ENCODE results near the gene TTLL11. TPM values are rescaled to one million over a fixed set of nuclear protein-coding genes. Genes with fewer than 3 reads are reported as not detected.
A peak's percentile ranks its signal among the peaks of the same experiment; 100 is the strongest.

TTLL11 gene
- total and polyA plus RNA-seq, 2 of the 8 experiments (the other 6 are each of a cell fraction or from before 2014, with no cell fraction given): 0.56 to 0.80 TPM

DNA sequence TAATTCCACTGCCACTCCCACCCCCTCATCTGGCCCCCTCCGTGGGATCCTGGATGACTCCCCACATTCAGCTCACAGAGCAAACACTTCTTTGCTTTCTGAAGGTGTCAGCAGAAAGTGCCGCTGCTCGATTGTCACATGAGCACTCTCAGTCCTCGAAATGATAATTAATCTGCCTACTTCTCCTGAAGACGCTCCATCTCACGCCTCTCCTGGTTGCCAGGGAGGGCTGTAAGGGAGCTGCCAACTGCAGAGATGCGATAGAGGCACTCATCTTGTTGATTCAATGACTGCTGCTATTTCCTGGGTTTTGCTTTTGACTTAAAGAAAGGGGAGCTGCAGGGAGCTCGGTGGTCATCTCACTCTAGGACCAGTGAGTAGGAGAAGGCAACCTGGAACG is 235.2 kb downstream of the TTLL11 start:
- WGBS, 2 experiments (ENCODE audit: extremely low coverage in 1 of 2, insufficient coverage in 1 of 2, insufficient read length in 1 of 2, insufficient replicate concordance in 2 of 2, low coverage in 1 of 2, low lambda C conversion rate in 2 of 2, missing lambda C conversion rate in 1 of 2): 89% methylated on average over 9 of the region's 9 CpGs; no CpG with 5 or more reads in 1 of the 2 experiments
- POLR2A ChIA-PET (ENCODE audit: partially characterized antibody): no interaction called here
- Histone ChIP-seq H3K4ac (replicated peaks; ENCODE audit: insufficient read length, low read depth, low read length) (no peak overlapping the region), H3K27ac (ENCODE audit: low read depth, low read length) (no peak overlapping the region), H2BK120ac (replicated peaks; ENCODE audit: low read depth, low read length) (no peak overlapping the region), H3K56ac (replicated peaks; ENCODE audit: insufficient read length, low read depth, low read length) (no peak overlapping the region), H3K79me1 (ENCODE audit: low read depth, low read length) (no peaks in the 10 kb centered on the region), H3K23ac (ENCODE audit: insufficient read length) (no peak overlapping the region), H3K14ac (ENCODE audit: insufficient read length) (no peak overlapping the region), H2AK5ac (ENCODE audit: low read depth, low read length) (no peak overlapping the region), H2AFZ (ENCODE audit: low read length) (no peak overlapping the region), H3K4me1 (replicated peaks in 1 of 4; ENCODE audit: control insufficient read depth in 3 of 4, insufficient read depth in 4 of 4, low read length in 3 of 4) (peaks cover 0 to 2% (median 2%) of the 10 kb centered on the region in 4 experiments; a peak in 4 of 7 replicates), H4K20me1 (replicated peaks in 1 of 2; ENCODE audit: control insufficient read depth in 1 of 2, insufficient read depth in 2 of 2, low read length in 2 of 2) (no peaks in the 10 kb centered on the region), H3K4me3 (ENCODE audit: extremely low read depth in 1 of 4, insufficient read depth in 2 of 4, low read depth in 3 of 4, low read length in 4 of 4) (no peak overlapping the region), H3K23me2 (ENCODE audit: low read depth, low read length) (no peaks in the 10 kb centered on the region), H3K9me3 (ENCODE audit: insufficient read depth in 2 of 2, low read depth in 1 of 2, low read length in 1 of 2) (no peaks in the 10 kb centered on the region), H4K5ac (ENCODE audit: insufficient read length, low read depth, low read length) (no peak overlapping the region), H3K79me2 (ENCODE audit: control insufficient read depth in 1 of 2, insufficient read depth in 2 of 2, low read length in 2 of 2) (no peaks in the 10 kb centered on the region), H4K91ac (replicated peaks; ENCODE audit: insufficient read length, low read length) (no peak overlapping the region), H4K8ac (ENCODE audit: extremely low read depth, insufficient read depth, low read length) (no peak overlapping the region), H2BK20ac (ENCODE audit: low read length) (no peak overlapping the region), H3K27me3 (replicated peaks in 1 of 4; ENCODE audit: control insufficient read depth in 3 of 4, extremely low read depth in 1 of 4, insufficient read depth in 3 of 4, low read length in 3 of 4) (no peaks in the 10 kb centered on the region), H3K4me2 (ENCODE audit: insufficient read depth in 1 of 2, low read depth in 2 of 2, low read length in 2 of 2) (no peak overlapping the region), H2BK12ac (ENCODE audit: low read depth, low read length) (no peak overlapping the region), H3K36me3 (ENCODE audit: control insufficient read depth in 2 of 4, insufficient read depth in 4 of 4, low read length in 3 of 4) (no peaks in the 10 kb centered on the region), H2BK15ac (ENCODE audit: low read length) (no peak overlapping the region), H2BK5ac (ENCODE audit: low read depth, low read length) (no peak overlapping the region), H3K9ac (replicated peaks in 1 of 4; ENCODE audit: extremely low read depth in 1 of 4, low read depth in 3 of 4, low read length in 3 of 4) (no peak overlapping the region), H3K18ac (ENCODE audit: extremely low read depth, low read length) (no peak overlapping the region)
- CTCF ChIA-PET (ENCODE audit: partially characterized antibody): interaction anchor here (0.7 to 3.4 kb wide), 10 partner anchors 12 to 792 kb away, joined by 3 to 20 read pairs (median 3); no protein-coding TSS in a partner anchor
- DNase-seq (ENCODE audit: low read depth in 1 of 2, low spot score in 2 of 2): peak in 1 of 2 experiments; percentile 41
- FAIRE-seq: no peak
- TF ChIP-seq RBBP5 (IDR thresholded peaks at IDR 0.05; ENCODE audit: borderline replicate concordance, low read depth, low read length) (no peak), CTBP2 (IDR thresholded peaks at IDR 0.05; ENCODE audit: borderline replicate concordance, insufficient read depth, insufficient read length, low read length) (no peak), SIN3A (conservative IDR thresholded peaks at IDR 0.05 in 1 of 2, IDR thresholded peaks at IDR 0.05 in 1 of 2; ENCODE audit: low read depth in 1 of 2, low read length in 2 of 2) (no peak), SAP30 (IDR thresholded peaks at IDR 0.05; ENCODE audit: insufficient read depth, insufficient replicate concordance, low read length) (no peak), SP2 (IDR thresholded peaks at IDR 0.05; ENCODE audit: low read length) (no peak), JUN (IDR thresholded peaks at IDR 0.05; ENCODE audit: low read depth, low read length) (no peak), KDM5A (IDR thresholded peaks at IDR 0.05; ENCODE audit: low read length) (no peak), CHD1 (IDR thresholded peaks at IDR 0.05; ENCODE audit: low read depth, low read length) (no peak), RNF2 (IDR thresholded peaks at IDR 0.05; ENCODE audit: borderline replicate concordance, low read depth, low read length, missing control alignments, poor library complexity, severe bottlenecking) (no peak), KDM1A (IDR thresholded peaks at IDR 0.05; ENCODE audit: borderline replicate concordance, low read length) (no peak), SP4 (IDR thresholded peaks at IDR 0.05; ENCODE audit: low read length) (no peak), CBX5 (IDR thresholded peaks at IDR 0.05; ENCODE audit: low read depth, low read length) (no peak), JUND (IDR thresholded peaks at IDR 0.05; ENCODE audit: low read length) (no peak)
- TF ChIP-seq, protein P1, sequence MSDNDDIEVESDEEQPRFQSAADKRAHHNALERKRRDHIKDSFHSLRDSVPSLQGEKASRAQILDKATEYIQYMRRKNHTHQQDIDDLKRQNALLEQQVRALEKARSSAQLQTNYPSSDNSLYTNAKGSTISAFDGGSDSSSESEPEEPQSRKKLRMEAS (IDR thresholded peaks at IDR 0.05): no peak

Measured in H1 (cell line).